ENCODE results near the gene KLK1. TPM values are rescaled to one million over a fixed set of nuclear protein-coding genes. Genes with fewer than 3 reads are reported as not detected.
A peak's percentile ranks its signal among the peaks of the same experiment; 100 is the strongest.

The KLK1 gene
- total RNA-seq, 1 donor from 2014 or later, result 1.5 TPM

DNA sequence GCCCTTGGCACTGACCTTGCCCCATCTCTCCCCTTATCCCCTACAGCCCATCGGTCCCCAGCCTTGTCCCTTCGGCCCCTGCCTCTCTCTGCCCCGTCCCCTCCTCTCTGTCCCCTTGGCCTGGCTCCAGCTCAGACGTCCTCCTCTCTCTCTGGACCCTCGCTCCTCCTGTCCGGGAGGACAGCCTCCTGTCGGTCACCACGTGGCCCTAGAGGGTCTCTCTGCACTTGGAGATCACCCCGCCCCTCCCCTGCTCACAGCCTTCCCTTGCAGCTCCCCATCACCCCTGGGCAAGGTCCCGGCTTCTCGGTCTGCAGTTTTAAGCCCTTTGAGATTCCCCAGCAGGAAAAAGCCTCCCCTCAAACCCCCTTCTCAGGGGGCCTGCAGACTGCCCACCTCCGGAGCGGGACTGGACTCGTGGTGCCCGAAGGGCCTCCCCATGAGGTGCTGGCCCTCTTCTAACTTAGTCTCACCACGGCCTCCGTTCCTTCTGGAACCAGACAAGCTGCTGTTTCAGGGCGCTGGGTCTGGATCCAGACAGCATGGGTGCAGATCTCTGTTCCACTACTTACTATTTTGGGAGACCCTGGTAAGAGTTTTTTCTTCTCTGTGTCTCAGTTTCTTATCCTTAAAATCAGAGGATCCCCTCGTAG, 13.1 kb upstream of the KLK1 start:
- DNase-seq (ENCODE audit: low spot score), result no peak

DNA sequence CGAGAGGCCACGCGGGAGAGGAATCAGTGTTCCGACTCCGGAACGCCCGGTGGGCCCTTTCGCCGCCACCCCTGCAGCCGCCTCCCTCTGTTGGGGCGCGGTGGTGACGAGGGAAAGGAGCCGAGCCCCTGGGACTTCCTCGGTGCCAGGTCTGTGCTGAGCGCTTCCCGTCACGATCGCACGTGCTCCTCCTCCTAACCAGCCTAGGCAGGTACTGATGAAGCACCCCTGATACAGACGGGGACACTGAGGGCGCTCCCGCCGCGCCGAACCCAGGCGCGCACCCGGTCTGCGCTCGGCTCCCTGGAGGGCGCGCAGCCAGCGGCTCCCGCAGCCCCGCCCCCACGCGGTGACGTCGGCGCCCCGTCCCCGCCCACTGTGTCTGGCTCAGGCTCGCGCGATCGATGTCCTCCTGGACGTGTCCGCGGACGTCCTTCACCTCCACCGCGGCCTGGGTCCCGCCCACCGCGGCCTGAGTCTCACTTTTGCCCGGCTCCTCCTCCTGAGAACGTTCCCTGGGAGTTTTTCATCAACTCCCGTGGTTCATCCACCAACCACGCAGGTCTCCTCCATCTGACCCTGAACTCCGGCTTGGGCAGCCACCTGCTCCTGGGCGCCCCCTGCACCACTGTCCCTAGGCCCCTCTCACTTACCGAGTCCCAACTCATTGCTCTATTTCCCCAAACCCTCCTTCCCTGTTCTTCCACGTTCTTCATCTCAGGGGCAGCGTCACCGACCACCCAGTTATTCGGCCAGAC, 12.4 kb upstream of the KLK1 start:
- DNase-seq (ENCODE audit: low spot score), result peak; percentile 85

GRCh38 chr19:50835103-50835784, 11.7 kb upstream of the KLK1 start:
- no peak for DNase-seq (ENCODE audit: low spot score)

DNA sequence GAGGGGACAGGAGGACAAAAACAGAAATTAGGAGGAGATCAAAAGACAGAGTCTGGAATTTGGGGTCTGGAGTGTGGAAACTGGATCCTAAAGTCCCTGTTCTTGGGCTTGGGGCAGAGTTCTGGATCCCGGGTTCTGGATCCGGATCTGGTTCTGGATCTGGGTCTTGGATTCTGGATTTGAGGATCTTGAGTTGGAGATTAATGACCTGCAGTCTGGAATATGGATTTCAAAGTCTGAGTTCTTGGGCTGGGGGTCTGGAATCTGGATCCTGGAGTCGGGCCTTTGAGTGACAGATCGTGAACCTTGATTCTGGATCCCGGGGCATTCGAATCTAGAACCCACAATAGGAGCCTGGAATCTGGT, 10.2 kb upstream of the KLK1 start:
- no peak for DNase-seq (ENCODE audit: low spot score)

DNA sequence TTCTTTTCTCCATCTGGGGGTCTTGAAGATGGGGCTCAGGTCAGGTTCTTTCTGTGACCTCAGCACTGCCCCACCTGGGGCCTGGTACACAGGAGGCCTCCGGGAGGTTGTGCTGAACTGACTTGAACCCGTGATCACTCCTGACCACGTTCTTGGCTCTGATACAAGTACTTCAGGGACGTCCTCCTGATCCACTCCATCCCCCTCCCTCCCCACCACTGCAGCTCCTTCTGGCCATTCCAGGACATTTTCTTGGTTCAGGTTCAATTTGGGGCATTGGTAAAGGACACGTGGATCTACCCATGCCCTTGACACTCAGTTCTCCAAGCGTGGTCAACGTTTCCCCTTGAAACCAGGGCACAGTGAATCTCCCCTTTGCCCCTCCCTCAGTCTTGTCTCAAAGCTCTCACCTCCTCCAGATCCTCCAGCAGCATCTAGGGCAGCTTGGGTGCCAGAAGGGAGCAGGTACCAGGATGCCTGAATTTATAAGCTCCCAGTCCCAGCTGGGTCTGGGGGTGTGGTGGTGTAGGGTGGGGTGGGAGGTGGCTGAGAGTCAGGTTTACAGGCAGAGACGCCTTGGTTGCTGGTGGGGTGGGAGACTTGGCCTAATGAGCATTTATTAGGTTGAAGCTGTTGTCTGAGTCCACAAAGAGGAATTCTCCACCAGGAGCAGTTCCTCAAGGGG, 9.7 kb upstream of the KLK1 start, which contains the start of gene KLK15:
Gene KLK15 (minus strand): TSS at position 458 of the 685 bp plus-strand sequence. CDS start 2,082 bp downstream, outside the sequence.
- DNase-seq (ENCODE audit: low spot score), result no peak

DNA sequence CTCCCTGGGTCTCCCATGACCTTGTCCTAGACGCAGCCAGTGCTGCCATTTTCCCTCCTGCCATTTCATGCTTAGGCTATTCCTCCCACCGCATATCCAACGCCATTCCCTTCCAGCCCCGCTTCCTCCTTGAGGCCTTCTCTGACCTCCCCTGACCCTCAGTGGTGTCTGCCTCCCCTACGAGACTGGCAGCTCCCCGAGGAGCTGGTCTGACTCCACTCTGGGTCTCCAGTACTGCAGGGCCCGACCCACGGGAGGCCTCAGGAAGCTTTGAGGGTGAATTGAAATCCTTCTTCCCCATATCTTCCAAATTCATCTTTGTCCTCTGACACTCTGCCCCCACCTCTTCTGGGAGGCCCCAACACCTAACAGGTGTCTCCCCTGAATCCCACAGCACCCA, 9.1 kb upstream of the KLK1 start:
- no peak for DNase-seq (ENCODE audit: low spot score)

GRCh38 chr19:50831026-50831396, 7.4 kb upstream of the KLK1 start:
- DNase-seq (ENCODE audit: low spot score), result no peak

DNA sequence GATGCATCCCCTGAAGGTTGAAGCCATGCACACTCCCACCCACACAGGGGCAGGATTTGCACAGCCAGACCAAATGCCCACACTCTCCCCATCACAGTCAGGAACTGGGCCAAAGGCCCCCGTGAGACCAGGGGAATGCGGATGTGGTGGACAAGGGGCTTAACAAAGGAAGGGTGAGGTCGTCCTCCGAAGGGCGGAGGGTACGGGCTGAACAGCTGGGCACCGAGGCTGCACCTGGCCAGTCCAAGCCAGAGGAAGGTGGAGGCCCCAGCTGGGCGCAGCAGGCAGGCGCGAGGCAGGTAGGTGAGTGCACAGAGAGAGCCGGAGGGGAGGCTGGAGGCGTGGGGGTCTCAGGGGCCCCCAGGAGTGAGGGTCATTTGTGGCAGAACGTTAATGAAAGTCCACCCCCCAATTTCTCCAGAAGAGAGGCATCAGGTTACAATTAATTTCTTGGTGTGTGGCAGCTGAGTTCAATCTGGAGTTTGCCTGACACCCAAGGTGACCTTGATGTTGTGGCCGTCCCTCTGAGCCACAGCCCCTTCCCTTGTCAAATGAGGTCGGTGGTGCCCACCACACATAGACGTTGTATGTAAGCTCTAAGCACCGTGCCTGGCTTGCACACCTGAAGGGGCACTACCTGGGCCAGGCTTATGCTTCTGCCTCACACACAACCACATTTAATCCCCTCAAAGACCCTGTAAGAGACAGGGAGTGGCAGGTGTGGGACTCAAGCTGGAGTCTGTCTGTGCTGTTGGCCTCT, 6.9 kb upstream of the KLK1 start:
- no peak for DNase-seq (ENCODE audit: low spot score)

DNA sequence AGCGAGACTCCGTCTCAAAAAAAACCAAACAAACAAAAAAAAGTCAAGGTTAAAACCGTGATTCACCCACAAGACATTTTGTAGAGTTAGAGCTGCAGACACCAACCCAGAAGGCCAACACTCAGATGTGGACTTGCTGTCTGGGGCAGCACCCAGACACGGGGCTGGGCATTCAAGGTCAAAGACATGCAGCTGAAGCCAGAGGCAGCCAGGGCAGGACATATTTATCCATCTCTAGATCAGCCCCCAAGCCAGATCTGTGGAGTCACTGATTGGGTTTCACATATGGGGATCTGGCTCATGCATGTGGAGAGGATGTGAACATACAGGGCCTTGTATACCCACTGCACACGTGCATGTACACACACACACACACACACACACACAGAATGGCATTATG, 6.2 kb upstream of the KLK1 start:
- no peak for DNase-seq (ENCODE audit: low spot score)

DNA sequence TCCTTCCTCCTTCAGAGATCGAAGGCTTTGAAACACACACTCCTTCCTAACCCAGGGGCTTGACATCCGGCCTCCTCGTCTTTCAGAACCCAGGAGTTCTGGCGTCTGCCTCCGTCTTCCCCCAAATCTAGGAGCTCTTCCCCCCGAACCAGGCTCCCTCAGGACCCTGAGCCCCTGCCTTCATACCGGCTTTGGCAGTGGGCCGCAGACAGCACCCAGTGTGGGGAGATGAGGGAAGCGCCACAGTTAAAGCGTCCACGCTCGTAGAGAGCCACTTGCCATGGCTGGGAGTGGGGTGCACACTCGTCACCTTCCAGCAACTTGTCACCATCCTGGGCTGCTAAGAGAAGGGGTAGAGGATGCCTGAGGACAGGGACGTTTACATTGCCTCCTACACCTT, 3.9 kb upstream of the KLK1 start:
- DNase-seq (ENCODE audit: low spot score), result no peak

GRCh38 chr19:50826492-50827240, 3.1 kb upstream of the KLK1 start:
- no peak for DNase-seq (ENCODE audit: low spot score)

DNA sequence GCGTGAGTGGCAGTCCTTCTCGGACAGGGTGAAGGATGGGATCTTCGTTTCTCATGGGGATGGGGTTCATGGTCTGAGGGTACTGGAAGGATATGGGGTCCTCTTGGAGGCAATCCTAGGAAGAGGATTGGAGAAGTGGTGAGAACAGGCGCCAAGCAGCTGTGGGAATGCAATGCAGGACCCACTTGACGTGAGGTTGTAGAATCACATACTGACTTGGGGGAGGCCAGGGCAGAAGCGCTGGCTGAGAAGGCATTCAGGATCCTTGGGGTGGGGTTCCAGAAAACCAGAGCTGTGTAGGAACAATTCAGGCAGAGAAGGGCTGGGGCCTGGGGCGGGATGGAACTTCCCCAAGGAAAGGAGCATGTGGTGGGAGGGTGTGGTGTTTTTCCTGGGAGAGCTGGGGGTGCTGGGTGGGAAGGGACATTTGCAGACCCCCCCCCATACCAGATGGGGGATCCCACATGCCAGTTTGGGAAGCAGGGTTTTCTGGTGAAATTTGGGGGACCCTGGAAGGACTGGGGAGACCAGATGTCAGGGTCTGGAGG, 852 bp downstream of the KLK1 start:
- DNase-seq (ENCODE audit: low spot score), result no peak

GRCh38 chr19:50821622-50822021, 2.0 kb downstream of the KLK1 start:
- DNase-seq (ENCODE audit: low spot score), result no peak

- no peak for DNase-seq (ENCODE audit: low spot score)
These were observed 2.4 kb downstream of the KLK1 start for GRCh38 chr19:50821248-50821612.

- DNase-seq (ENCODE audit: low spot score), result no peak
These were observed 2.9 kb downstream of the KLK1 start for GRCh38 chr19:50820549-50821247.

DNA sequence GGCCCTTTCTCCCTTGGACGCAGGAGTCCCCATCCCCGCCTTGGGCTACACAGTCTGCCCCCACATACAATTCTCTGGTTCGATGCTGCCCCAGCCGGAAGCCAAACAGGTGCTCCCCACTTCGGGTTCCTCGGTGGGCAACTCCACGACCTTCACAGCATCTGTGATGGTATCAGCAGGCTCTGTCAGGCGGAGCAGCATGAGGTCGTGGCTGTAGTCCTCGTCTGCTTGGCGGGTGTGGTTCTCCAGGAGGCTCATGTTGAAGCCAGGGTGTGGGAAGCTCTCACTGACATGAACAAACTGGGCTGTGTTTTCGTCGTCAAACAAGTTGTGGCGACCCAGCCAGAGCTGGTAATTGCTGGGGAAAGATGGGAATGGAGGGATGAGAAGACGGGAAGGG, 3.5 kb downstream of the KLK1 start:
- DNase-seq (ENCODE audit: low spot score), result no peak

DNA sequence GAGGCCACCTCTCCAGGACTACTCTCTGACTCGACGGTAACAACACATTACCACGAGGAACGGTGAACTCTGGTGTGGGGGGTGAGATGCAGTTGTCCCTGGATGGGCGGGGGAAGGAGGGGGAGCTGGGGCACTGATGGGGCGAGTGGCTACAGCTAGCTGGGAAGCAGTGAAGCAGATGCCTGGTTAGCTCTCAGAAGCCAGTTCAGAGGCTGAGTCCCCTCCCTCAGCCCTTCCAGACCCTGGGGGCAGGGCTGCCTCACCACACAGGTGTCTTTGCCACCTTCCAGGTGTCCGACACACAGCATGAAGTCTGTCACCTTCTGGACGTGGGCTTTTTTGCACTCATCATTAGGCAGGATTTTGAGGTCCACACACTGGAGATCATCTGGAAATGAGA, 4.0 kb downstream of the KLK1 start:
- DNase-seq (ENCODE audit: low spot score), result no peak

DNA sequence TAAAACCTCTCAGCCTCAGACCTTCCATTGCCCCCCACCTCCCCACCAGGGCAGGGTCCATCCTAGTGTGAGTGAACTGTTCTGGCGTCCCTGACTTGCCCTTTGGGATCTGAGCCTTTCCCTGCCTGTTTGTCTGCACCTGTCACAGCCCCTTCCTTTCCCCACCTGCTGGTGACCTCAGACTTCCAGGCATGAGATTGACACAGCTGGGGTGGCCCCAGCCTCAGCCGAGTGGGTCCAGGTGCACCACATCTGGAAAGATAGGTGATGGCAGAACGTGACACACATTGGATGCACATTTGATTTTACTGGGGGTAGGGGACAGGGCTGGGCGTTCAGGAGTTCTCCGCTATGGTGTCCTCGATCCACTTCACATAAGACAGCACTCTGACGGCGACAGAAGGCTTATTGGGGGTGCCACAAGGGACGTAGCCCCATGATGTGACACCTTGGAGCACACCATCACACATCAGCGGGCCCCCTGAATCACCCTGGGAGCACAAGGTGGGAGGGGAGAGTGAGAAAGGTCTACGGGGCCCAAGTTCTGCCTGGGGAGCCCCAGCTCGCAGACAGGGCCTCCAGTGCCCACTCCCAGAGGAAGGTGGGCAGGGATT, 4.6 kb downstream of the KLK1 start:
- DNase-seq (ENCODE audit: low spot score), result no peak
